NCI-H1436 treated with DMSO at 0.1 percent for 48 hours (cell line): ENCODE data around the gene COX8A.

Experiments
- DNase-seq: peaks from one replicate; lab custom pipeline; 2025; lab: John Stamatoyannopoulos, UW

Gene COX8A

DNA sequence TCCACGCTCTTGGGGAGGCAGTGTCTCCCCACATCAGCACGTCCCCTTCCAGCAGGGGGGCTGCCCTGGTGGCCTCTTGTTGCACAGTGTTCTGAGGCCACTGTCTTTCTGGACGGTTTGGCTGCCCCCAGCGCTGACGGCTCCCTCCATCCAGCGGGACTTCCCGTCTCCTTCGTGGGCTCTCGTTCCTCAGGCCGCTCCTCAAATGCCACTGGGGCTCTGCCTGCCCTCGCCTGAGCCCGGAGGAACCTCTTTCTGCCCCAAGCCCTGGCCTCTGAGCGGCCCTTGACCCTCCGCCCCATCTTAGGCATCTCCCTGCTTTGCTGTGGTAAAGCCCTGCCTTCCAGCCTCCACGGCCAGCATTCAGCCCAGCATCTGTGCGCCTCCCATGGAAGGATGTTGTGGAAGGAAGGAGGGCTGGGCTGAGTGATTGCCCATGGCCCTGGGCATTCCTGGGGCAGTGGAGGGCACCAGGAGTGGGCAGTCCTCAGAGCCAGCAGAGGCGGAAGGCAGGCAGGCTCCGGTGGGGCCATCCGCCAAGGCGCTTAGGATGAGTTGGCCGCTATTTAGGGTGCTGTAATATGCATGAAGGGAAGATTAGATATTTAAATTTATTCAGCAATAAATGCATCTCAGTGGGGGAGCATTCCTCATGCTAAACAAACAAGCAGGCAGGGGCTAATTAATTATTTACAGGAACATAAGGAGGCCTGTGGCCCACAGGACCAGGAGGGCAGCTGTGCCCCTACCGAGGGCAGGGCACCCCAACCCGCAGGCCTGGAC lies 29.6 kb downstream of the COX8A start:
- DNase-seq = no peak

DNA sequence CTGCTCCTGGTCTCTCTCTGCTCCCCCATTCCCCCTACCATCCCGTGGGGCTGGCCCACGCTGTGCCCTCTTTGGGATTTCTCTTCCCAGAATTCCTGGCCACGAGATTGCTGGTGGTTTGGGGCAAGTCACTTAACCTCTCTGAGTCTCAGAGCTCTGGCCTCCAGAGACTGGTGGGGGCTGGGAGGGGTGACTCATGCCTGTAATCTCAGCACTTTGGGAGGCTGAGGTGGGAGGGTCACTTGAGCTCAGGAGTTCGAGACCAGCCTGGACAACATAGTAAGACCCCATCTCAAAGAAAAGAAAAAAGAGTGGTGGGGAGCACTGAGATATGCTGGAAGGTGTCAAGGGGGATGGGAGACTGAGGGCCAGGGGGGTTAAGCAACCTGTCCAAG lies 30.2 kb downstream of the COX8A start:
- no peak for DNase-seq

DNA sequence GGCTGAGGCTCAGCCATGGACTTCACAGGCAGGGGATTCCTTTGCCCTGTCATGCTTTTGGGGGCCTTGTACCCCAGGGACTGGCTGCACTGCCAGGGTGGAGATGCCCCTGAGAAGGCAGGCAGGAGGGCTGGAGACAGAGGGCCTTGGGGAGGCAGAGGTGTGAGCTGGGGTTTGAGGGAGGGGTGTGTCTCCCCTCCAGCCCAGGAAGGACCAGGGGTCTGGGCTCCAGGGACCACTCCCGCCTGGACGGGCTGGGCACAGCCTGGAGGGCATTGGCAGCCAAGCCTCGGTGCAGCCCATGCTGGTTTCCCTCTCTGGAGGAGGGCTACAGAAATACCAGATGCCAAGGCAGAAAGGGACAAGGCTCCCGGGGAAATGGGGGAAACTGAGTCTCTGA lies 31.3 kb downstream of the COX8A start:
- no peak for DNase-seq

DNA sequence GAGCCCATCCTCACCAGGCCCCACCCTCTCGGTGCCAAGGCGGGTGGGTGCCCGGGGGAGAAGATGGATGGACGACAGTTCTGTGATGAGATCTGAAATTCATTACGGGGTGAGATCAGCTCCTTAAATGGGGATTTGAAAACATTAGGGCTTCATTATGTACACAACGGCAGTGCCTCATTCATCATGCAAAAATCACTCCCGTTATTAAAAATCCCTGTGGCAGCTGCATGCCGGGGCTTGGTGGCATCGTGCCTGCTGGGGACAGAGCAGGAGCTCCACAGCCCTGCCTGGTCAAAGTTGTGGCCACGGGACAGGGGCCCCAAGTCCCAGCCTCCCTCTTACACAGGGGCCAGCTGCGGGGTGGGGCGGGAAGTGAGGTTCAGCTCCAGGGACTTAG lies 32.0 kb downstream of the COX8A start:
- DNase-seq = no peak

DNA sequence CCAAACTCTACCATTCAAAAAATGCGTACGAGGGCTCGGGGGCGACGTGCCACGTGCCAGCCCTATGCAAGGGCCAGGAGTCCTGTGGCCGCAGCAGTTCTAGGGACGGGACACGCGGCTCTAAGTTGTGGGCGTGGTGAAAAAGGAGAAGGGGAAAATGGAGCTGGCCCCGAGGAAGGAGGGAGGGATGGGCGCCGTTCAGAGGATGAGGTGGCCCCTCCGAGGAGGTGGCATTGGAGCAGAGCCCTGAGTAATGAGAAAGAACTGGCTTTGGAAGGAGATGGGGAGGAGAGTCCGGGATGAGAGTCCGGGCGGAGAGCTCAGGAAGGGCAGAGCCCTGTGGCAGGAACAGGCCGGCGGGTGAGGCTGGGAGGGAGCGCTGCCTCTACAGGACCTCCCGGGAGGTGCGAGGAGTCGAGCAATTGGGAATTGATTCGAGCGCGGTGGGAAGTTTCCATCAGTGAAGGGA lies 32.8 kb downstream of the COX8A start:
- DNase-seq = no peak

DNA sequence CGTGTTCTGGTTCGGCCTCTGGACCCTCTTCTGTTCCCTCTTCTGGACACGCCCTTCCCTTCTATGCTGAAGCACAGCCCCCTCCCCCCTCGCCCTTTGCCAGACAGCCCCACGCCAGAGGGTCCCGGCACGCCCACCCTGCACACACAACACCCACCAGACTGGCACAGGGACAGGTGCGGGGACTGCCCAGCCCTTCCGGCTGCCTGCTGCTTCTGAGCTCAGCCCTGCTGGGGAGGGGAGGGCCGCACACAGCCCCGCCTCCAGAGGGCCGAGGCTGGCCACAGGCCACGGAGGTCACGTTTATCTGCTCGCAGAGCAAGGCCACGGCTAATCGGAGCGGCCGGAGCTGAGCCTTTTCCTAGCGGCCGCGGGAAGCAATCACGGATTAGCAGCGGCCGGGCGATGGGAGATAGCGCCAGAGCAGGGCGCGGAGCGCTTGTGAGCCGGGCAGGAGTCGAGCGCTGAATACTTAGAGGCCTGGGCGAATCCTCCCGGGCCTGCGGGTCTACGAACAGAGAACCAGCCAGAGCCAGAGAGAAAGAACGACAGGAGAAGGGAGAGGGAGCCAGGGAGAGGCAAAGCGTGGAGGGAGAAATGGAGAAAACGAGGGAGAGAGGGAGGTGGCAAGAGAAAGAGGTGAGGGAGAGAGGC lies 33.3 kb downstream of the COX8A start:
- DNase-seq = no peak

DNA sequence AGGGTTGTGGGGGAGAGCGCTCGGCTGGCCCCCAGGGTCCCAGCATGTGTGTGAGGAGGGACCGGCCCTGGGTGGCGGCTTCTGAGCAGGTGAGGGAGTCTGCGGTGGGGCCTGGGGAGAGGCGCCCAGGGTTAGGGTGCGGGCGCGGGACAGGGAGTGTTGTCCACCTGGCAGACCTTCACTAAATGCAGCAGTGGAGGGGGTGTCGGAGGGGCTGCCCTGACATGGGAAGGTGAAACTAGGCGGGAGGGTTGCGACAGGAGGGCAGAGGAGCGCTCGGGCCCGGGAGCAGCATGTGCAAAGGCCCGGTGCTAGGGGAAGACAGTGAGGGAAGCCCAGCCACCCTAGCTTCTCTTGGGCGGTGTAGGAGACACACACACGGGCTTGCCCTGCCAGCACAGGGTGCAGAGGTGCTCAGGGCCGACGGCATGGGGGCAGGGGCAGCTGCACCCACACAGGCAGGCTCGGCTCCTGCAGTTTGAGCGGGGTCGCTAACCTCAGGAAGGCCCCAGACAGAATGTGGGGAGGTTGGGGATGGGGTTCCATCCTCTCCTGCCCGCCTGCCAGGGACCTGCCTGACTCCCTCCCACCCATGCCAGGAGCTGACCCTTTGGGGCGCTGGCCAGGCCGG lies 34.0 kb downstream of the COX8A start:
- no peak for DNase-seq

DNA sequence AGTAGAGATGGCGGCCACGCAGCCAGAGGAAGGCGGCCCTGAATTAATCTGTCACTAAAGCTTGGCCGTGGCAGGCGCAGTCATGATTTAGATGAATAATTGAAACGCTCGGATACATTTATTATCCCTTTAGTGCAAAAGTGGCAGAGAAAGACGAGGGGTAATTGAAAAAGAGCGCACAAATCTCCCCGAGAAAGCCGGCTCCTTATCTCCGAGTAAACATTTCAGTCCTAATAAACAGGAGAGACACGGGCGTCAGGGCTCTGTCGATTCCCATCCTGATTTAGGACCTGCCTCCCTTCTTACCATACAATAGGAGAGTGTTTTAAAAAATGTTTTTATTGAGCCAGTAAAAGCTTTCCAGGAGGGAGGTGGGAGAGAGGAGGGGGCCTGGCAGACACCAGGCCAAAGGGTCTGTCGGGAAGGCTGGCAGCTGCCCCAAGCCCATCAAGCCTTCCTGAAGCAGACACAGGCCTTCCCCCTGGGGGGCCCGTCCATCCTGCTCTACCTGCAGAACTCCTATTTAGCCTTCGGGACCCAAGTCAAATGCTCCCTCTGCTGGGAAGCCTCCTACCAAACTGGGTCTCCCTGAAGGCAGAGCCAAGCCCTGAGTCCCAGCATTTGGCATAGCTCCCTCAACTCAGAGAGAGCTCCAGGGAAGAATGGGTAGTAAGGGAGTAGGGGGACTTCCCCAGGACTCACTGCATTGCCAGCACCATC lies 34.7 kb downstream of the COX8A start:
- no peak for DNase-seq

DNA sequence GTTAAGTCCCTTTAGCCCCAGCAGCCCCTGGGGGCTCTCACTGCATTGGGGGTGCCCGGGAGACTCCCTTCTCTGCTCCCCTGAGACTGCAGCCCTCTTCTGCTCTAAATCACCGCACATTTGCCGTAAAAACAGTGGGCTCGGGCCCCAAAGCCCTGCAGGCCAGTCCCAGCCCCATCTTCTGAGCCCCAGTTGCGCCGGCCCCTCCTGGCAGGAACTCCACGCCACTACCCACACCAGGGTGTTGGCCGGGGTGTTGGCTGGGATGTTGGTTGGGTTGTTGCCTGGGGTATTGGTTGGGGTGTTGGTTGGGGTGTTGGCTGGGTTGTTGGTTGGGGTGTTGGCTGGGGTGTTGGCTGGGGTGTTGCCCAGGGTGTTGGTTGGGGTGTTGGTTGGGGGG lies 35.3 kb downstream of the COX8A start:
- no peak for DNase-seq

DNA sequence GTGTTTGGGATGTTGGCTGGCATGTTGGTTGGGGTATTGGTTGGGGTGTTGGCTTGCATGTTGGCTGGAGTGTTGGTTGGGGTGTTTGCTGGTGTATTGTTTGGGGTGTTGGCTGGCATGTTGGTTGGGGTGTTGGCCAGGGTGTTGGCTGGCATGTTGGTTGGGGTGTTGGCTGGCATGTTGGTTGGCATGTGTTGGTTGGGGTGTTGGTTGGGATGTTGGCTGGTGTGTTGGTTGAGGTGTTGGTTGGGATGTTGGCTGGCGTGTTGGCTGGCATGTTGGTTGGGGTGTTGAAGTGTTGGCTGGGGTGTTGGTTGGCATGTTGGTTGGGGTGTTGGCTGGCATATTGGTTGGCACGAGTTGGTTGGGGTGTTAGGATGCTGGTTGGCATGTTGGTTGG lies 36.4 kb downstream of the COX8A start:
- no peak for DNase-seq

DNA sequence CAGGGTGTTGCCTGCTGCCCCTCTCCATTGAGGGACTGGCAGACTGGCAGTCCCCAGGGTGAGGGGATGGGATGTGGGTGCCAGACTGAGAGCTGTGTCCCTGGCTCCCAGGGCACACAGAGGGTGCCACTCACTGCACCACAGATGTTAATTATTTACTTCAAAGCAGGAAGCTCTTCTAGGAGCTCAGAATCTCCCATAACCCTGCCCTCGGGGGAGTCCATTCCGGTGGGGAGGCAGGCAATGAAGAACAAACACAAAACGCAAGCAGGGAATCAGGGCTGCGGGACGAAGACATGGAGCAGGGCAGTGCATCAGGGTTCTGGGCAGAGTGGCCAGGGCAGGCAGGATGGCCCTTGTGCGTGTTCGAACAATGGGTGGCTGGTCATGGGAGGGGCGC lies 37.0 kb downstream of the COX8A start:
- no peak for DNase-seq

DNA sequence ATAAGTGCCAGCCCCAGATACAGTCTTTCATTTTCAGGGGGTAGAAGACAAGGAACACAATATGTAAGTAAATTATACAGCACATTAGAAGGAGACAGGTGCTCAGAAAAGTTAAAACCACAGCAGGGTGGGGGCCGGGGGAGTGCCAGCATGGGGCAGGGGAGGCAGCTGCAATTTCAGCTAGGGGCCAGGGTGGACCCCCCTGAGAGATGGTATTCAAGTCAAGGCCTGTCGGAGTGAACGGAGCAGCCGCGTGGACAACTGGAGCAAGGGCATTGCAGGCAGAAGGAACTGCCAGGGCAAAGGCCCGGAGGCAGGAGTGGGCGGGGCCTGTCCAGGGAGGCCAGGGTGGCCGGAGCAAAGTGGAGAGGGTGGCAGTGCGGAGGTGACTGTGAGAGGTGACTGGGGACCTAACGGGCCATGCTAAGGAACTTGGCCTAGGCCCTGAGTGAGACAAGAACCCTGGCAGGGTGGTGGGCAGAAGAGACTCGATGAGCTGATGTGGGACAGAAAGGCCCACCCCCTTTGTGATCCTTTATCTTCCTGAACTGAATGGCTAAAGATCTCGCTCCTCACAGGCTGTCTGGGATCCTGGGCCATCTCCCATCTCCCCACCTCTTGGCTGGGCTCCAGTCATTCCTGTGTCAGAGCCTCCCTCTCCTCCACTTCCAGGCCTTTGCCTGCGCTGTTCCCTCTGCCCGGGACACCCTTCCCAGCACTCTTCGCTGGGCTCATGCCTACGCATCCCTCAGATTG lies 38.9 kb downstream of the COX8A start:
- DNase-seq = no peak

DNA sequence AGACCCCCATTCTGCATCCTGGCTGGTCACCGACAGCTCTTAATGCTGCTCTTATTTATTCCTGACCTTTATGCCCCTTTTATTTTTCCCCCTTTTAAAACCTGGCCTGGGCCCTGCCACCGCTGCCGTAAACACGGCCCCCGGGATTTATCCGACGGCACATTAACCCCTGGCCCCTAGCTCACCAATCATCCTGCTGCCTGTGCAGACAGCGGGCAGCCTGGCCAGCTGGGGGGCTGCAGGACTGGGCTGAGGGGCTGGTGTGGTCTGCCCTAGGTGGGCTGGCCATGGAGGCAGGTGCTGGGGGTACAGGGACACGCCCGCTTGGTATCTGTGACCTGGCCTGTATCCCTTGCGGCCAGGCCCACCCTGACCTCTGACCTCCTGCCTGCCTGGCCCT lies 39.9 kb downstream of the COX8A start:
- no peak for DNase-seq

DNA sequence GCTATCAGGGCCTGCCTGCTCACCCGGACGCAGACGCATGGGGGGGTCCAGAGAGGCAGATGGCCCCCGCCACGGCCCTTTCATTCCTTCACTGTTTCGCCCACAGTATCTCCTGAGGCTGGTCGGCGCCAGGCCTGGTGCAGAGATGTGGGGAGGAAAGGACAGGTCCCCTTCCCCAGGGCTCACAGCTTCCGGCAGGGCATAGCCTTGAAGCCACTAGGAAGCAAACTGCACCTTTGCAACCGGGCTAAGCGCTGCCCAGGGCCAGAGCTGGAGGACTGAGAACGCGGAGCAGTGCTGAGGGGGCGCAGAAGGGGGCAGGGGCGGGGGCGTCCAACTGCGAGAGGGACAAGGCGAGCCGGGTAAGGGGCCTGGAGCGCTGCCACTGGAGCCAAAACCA lies 41.1 kb downstream of the COX8A start:
- DNase-seq = no peak

DNA sequence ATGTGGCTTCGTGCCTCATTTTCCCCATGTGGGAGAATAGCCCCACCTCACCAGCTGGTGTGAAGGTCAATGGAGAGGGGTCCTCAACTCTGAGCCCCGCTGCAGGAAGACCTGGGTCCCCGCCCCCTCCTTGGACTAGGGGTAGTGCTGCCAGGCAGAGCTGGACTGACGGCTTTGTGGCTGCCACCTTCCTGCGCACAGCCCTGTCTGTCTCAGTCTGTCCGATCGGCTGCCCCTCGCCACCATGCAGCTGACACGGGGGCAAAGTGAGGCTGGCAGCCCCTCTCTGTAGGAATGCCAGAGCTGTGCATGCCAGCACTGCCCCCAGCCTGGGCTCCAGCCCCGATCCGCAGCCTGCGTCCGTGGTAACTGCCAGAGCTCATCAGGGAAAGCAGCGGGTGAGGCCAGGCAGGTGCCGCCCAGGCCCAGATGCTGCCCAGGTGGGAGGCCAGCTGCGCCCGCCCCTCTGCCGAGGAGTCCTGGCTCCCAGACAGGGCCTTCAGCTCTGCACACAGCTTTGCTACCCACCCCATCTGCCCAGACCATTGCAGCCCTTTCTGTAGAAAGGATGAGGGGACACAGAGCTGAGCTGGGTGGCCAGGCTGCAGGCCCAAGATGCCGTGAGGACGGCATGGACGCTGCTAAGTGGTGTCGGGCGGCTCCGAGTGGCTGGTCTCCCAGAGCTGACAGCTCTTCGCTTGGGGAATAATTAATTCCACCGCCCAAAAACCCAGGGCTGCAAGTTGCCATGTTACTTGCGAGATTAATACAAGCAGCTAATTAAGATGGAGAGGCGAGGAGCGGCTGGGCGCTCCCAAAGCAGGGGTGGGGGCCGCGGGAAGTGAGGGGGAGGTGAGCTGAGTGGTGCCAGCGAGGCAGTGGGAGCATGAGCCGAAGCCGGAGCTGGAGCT lies 41.8 kb downstream of the COX8A start:
- no peak for DNase-seq

DNA sequence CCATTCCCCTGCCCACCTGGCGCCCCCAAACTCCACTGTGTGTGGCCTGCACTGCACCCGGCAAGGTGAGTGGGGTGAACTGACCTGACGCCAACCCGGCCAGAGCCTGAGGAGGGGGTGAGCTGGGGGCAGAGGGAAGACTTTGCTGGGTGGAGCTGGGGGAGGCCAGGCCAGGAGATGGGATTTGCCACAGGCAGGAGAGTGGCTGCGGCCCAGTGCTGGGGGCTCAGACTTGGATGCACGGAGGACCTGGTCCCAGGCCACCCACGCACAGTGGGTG lies 43.5 kb downstream of the COX8A start:
- DNase-seq = no peak

DNA sequence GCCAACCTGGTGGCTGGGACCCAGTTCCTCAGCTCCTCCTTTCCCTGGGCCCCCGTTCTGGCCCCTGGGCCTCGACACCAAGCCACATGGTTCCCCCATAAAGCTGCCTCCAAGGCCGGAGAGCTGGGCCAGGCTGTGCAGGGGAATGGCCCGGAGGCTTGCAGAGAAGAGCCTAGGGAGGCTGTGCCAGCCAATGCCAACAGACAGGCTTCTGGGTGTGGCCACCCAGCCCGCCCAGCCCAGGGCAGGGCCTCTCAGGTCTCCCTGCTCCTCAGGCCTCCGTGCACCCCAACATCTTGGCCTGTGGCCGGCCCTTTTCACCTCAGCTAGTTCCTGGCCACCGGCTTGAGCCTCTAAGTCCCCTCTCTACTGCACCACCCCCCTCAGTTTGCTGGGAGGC lies 43.9 kb downstream of the COX8A start:
- DNase-seq = no peak

DNA sequence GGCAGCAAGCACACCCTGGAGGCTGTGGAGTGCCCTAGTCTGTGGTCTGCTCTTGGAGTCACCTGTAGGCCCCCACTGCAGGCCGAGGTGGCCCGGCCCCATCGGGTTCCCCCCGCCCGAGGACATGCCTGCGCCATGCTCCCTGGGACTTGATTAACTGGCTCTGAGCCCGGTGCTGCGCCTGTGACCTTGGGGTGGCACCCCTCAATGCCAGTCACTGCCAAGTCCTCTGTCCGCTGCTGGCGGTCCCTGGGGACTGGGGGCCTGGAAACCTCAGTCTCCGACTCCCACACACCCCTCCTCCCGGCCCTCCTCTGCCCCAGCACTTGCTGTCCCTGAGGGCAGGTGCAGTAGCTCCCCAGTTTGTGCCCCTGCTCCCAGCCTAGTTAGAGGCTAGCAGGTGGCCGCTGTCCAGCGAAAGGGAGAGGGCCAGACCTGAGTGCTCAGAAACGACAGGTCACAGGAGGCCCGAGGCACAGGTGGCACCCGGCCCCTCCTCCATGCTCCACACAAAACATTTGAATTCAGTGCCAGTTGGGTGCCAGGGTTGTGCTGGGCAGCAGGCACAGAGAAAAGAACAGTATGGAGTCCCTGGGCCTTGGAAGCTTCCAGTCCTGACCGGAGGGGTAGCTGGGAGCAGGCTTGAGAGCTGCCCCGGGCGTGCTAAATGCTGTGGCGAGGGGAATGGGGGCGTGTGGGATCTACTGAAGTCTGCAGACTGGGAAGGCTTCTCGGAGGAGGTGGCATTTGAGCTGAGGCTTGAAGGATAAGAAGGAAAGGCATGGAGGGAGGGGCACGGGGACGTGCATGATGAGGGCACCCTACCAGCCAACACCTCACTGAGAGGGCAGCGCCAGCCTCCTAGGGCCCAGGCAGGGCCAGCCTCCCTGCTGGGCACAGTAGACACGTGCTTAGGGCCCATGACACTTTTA lies 45.0 kb downstream of the COX8A start:
- DNase-seq = no peak

DNA sequence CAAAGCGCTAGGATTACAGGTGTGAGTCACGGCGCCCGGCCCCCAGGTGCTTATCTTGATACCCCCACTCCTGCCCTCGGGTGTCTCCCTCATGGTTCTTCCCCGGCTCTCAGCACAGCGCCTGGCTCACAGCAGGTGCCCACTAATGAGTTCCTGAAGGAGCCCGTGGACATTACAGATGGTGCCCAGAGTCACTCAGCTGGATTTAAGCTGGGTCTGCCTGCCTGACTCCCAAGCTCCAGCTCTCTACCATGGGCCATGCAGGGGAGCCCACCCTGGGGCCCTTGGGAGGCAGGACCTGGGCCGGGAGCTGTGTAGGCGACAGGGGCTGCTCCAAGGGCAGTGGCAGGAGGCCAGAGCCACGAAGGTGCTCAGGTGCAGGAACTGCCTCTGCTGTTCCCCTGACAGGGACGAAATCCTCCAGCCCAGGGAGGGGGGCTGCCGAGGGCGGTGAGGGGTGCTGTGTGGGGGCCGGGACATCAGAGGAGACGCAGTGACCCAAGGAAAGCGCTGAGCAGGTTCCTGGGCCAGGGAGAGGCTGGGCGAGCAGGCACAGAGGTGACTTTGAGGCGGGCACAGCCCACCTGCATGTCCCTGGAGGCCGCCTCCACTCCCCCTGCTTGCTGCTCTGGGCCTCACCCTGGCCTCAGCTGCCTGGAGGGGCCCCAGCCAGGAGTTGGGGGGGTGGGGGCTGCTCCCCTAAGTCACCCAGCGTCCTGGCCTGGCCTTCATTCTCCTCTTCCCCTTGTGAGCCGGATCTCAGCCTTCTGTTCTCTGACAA lies 46.7 kb downstream of the COX8A start:
- DNase-seq = no peak
